ENCODE measurements around the gene KCNH1. TPM values are rescaled to one million over a fixed set of nuclear protein-coding genes. Genes with fewer than 3 reads are reported as not detected.
"Not testable (repeated sequence)": the region's sequence is repeated elsewhere in the genome, so short reads cannot be mapped to it uniquely, and the experiment has no call there.

Gene KCNH1
- polyA plus RNA-seq, 3 donors: 0.26 to 0.73 (median 0.31) TPM

DNA sequence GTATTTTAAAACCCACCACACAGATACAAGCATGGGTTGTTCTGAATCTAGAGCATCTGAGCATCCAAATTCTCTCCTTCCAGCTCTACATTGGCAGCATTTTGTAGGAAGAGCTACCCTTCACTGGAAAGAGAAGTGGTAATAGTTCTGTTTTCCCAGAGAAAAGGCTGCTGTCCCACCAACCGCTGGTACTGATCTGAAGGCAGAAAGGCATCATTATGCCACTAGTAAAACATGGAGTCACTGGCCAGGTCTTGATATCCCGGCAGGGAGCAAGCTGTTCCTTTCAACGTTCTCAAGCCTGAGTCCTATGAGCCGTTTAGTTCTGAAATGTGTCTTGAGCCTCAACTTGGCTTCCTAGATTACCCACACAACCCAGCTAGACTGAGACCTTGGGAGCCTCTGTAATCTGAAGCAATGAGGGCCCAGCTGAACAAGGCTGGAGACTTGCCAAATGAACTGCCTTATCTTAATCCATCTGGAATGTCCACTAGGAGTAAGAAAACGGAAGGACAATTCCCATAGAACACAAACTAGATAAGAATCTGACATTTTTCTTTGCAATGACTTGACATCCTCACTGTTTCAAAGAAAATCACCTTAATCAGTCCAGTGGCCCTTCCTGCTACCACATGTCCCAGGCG lies 116.8 kb downstream of the KCNH1 start:
- DNase-seq (ENCODE audit: extremely low read depth in 1 of 11, low read depth in 9 of 11, low spot score in 4 of 11): no peak

DNA sequence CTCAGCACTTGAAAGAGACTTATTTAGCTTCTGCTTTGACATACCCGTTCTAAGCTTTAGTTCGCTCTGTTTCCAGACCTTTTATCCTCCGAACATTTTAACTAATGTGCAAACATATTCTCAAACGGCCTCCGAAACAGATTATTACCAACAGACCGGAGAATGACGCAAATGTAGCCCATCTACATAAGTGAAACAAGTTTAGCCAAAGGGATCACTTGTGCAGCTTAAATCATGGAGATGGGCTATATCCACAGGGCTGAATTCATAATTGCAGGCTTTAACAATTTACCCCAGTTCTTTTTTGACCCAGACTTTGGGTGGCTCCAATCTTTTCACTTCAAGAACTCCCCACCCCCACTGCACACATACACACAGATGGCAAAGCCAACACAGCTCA lies 119.7 kb downstream of the KCNH1 start:
- no peak for DNase-seq (ENCODE audit: extremely low read depth in 1 of 11, low read depth in 9 of 11, low spot score in 4 of 11)

DNA sequence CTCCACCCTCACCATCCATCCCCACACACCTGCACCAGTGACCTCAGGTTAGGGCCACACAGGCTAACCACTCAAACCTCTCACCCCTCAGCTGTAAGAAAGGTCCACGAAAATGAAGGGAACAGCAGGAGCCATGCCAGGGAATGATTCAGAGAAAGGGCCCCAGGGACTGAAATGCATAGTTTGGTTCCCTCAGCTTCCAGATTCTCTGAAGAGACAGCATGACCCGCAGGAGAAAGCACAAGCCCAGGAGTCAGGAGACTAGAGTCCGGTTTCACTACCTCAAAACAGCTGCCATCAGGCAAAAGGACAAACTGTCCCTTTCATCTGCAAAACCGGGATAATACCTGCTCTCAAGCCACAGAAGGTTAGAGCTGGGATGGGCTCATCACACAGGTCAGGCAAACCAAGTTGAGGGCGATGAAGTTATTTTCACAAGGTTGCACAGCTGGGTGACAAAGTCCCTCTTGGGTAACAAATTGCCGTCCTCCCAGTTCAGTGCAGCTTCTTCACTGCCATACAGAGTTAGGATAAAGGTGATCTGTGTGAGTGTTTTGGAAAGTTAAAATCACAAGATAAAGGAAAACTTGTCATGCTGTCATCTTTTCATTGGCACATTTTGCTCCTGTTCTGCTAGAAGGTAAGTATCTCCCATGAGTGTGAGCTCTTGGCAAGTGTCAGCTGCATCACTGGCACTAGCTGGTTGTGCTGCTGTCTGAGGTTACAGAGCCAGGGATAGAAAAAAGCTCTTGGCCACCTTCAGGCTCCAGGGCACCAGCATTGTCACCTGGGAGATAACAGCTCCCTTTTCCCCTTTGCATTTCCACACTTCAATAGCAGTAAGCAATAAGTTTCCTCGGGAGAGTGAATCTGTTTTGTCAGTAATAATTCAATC lies 120.4 kb downstream of the KCNH1 start:
- DNase-seq (ENCODE audit: extremely low read depth in 1 of 11, low read depth in 9 of 11, low spot score in 4 of 11): no peak

DNA sequence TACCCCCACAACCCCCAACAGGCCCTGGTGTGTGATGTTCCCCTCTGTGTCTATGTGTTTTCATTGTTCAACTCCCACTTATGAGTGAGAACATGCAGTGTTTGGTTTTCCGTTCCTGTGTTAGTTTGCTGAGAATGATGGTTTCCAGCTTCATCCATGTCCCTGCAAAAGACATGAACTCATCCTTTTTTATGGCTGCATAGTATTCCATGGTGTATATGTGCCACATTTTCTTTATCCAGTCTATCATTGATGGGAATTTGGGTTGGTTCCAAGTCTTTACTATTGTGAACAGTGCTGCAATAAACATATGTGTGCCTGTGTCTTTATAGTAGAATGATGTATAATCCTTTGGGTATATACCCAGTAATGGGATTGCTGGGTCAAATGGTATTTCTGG lies 122.8 kb downstream of the KCNH1 start:
- DNase-seq (ENCODE audit: extremely low read depth in 1 of 11, low read depth in 9 of 11, low spot score in 4 of 11): not testable (repeated sequence)

DNA sequence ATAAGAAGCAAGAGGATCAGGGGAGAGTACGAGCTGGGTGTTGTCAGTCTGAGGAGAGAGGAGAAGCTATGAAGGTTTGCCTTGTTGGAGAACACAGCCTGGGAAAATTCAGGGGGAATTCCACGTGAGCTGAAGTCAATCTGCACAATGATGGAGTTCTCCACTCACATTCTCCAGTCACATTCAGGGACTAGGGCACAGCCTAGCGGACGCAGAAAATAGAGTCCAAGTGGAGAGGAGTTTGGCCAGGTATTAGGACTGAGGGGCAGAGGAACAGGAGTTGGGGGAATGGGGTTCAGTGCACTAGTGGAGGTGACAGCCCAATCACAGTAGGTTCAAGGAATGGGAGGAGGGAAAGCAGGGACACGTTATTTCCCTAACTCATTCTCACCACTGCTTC lies 124.0 kb downstream of the KCNH1 start:
- no peak for DNase-seq (ENCODE audit: extremely low read depth in 1 of 11, low read depth in 9 of 11, low spot score in 4 of 11)

DNA sequence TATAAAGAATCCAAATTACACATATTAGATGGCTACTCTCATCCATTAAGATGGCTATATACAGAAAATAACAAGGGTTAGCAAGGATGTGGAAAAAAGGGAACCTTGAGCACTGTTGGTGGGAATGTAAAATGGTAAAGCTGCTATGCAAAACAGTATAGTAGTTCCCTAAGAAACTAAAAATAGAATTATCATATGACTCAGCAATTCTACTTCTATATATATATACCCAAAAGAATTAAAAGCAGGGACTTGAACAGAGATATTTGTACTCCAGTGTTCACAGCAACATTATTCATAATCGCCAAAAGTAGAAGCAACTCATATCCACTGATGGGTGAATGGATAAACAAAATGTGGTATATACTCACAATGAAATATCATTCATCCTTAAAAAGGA lies 126.1 kb downstream of the KCNH1 start:
- no peak for DNase-seq (ENCODE audit: extremely low read depth in 1 of 11, low read depth in 9 of 11, low spot score in 4 of 11)

DNA sequence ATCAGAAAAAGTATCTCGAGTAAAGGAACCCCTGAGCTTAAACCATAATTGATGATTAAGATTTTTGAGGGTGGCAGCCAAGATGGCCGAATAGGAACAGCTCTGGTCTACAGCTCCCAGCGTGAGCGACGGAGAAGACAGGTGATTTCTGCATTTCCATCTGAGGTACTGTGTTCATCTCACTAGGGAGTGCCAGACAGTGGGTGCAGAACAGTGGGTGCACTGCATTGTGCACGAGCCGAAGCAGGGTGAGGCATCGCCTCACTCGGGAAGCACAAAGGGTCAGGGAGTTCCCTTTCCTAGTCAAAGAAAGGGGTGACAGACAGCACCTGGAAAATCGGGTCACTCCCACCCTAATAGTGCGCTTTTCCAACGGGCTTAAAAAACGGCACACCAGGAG lies 138.0 kb downstream of the KCNH1 start:
- DNase-seq (ENCODE audit: extremely low read depth in 1 of 11, low read depth in 9 of 11, low spot score in 4 of 11): not testable (repeated sequence)

DNA sequence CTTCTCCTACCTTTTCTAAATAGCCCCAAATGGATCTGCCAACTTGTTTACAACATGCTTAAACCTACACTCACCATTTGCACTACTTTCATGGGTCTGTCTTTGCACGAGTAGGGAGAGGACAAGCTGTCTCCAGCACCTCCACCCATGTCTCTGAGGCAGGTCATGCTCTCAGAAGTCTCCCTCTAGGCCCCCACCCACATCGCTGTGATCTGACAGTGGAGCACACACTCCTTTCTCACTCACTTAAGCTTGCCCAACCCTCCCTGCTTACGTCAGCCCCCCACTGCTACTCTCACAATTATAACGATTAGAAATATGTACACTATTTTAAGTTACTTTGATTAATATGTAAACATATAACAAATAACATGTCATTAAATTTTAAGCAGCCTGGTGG lies 141.1 kb downstream of the KCNH1 start:
- DNase-seq (ENCODE audit: extremely low read depth in 1 of 11, low read depth in 9 of 11, low spot score in 4 of 11): no peak

DNA sequence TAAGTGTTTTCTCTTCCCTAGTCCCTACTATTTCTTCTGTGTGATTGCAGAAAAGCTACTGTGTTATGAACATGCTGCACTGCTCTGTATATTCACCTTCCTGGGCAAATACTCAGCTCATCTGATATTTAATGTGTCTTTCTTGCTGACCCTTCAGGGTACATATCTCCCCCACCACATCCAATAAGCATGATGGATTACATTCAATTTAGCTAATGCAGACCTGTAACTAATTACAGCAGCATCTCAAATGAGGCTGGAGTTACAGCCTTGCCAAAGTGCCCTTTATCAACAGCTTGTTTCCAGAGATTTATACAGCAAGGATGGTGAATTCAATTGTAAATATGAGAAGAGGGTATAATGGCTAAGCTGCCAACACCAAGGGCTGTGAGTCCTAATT lies 144.0 kb downstream of the KCNH1 start:
- DNase-seq (ENCODE audit: extremely low read depth in 1 of 11, low read depth in 9 of 11, low spot score in 4 of 11): no peak

DNA sequence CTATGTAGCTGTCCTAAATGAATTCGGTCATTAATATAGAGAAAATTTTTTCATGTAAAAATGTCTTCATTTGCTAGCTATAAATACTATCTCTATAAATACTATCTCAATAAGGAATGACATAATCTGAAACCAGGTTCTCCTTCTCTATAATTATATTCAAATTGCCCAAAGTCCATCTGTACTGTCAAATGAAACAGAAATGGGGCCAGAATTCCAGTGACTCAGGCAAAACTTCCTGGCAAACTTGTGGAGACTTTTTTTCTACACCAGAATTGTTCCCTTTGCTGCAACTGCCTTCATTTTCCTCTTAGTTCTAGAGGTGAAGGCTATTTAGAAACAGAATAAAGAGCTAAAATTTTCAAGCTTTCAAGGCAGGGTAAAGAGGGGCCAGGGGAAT lies 152.5 kb downstream of the KCNH1 start:
- no peak for DNase-seq (ENCODE audit: extremely low read depth in 1 of 11, low read depth in 9 of 11, low spot score in 4 of 11)

DNA sequence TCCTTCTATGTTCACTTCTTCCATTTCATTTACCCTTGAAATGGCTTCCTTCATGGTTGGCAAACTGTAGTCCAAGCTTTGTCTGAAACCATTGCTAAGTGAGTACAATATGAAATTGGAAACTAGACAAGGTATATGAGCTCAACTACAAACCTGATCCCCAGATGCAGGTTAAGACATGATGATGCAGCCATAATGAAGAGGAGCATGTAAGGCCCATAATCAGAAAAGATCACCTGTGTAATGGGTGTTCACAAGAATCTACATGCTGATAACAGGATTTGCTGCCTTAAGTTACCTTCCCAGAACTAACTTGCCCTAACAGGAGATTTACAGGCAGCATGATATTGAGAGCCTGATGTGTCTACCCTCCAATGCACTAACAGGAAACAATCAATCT lies 153.9 kb downstream of the KCNH1 start:
- no peak for DNase-seq (ENCODE audit: extremely low read depth in 1 of 11, low read depth in 9 of 11, low spot score in 4 of 11)

DNA sequence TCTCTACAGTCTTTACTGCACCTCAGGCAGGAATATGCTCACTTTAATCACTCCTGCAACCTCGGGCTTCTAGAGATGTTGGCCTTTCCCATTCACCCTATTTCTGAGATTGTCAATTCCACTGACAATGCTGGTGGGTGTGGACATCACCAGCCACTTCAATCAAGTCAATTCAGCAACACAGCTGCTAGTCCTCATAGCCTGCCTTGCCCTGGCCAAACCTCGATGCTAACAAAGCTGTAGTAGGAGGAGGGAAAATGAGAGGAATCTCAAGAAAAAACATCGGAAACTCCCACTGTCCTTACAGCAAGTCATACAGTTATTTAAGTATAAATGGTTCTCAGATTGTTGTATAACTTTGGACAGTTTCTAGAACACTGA lies 155.0 kb downstream of the KCNH1 start:
- DNase-seq (ENCODE audit: extremely low read depth in 1 of 11, low read depth in 9 of 11, low spot score in 4 of 11): no peak

DNA sequence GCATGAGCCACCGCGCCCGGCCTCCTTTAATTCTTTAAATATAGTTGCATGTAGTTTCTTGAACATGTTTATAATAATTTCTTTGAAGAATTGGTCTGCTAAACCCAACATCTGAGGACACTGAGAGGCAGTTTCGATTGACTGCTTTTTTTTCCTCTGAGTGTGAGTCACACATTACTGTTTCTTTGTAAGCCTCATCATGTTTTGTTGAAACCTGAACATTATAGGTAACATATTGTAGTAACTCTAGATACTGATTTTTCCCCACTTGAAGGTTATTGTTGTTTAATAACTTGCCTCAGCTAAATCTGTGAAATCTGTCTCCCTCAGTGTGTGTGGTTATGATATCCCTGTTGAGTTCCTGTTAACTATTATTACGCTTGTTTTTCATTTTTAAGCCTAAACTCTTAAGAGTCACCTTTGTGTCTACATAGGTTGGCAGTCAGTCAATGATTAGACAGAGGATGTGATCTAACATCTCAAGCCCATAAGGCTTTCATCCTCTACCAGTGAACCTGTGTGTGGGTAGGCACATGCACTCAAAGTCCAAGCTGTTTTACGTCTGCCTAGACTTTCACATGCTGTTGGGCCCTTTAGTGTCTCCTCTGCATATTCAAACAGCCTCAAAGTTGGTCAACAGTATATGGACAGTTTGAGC lies 155.5 kb downstream of the KCNH1 start:
- no peak for DNase-seq (ENCODE audit: extremely low read depth in 1 of 11, low read depth in 9 of 11, low spot score in 4 of 11)

DNA sequence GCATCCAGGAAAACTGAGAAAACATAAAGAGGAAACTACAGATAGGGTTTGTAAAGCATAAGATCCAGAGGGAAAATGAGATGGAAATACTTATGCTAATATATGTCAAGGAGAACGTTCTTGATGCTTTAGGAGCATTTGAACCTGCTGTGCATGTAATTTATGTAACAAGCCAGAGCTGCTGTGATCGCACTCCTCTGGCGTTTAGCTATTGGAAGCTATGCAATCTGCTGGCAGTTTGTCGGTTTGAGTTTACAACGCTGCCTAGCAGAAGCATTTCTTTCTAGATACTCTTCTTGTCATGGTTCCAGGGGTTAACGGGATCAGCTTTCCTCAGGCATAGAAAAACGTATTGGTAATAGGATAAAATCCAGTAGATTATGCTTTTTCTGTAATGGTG lies 182.7 kb downstream of the KCNH1 start:
- no peak for DNase-seq (ENCODE audit: extremely low read depth in 1 of 11, low read depth in 9 of 11, low spot score in 4 of 11)

DNA sequence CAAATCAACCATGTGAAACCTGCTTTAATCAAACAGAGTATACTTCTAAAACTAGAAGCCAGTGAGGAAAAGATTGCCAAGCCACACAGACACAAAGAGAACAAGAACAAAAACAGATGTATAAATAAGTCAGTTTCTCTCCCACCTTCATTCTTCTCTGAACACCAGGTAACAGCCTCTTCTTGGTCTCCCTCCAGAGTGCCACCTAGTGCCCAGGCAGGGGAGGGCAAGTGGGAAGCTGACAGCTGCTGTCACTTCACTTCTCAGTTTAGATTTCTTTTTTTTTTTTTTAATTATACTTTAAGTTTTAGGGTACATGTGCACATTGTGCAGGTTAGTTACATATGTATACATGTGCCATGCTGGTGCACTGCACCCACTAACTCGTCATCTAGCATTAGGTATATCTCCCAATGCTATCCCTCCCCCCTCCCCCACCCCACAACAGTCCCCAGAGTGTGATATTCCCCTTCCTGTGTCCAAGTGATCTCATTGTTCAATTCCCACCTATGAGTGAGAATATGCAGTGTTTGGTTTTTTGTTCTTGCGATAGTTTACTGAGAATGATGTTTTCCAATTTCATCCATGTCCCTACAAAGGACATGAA lies 183.9 kb downstream of the KCNH1 start:
- peak in 3 of 11 donors; percentile 0 to 2 (median 1) for DNase-seq (ENCODE audit: extremely low read depth in 1 of 11, low read depth in 9 of 11, low spot score in 4 of 11)

DNA sequence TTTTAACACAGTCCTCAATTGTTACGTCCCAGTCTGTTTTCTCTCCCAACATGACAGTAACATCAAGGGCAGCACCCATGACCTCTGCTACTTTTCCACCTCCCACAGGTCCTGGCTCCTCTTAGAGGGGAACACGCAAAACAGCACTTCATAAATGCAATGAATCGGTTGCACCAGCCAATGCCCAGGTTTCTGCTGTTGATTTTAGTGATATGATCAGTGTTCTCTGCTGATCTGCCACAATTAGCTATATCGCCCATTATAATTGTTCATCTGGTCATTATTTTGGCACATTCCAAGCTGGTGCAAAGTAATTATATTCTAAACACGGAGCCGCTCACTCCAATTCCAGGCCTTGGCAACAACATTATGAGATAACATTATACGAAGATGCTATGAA lies 184.5 kb downstream of the KCNH1 start:
- no peak for DNase-seq (ENCODE audit: extremely low read depth in 1 of 11, low read depth in 9 of 11, low spot score in 4 of 11)

DNA sequence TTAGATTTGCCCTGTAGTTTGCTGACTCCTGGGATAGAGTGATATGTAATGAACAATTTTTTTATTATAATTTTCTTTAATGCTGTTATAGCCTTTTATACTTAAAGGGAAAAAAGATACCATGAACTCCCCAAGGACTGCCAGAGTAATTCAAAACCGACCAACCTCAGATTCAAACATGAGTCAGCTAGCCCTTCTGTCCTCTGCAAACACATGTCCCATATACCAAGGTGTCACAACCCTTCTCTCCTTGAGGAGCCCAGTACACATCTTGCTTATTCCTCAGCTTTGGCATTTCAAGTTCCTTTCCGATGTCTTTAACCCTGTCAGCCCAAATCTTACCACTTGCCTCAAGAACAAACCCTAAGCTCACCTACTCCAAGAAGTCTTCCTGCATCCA lies 184.9 kb downstream of the KCNH1 start:
- DNase-seq (ENCODE audit: extremely low read depth in 1 of 11, low read depth in 9 of 11, low spot score in 4 of 11): no peak

DNA sequence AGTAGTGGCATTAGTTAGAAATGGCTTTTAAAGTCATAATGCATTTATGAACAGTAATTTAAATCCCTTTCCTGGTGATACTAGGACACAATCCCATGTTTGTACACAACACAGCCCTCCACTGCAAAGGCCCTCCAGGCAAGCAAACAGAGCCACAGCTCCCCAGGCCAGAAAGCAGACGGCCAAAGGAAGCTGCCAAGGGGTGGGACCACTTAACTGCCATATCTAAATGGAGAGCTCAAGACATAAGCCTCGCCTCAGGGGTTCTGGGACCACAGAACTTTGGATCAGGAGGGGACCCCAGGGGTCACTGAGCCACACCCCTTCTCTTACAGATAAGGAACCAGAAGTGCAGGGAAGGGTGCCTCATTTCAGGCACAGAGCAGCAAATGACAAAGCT lies 189.7 kb downstream of the KCNH1 start:
- no peak for DNase-seq (ENCODE audit: extremely low read depth in 1 of 11, low read depth in 9 of 11, low spot score in 4 of 11)

DNA sequence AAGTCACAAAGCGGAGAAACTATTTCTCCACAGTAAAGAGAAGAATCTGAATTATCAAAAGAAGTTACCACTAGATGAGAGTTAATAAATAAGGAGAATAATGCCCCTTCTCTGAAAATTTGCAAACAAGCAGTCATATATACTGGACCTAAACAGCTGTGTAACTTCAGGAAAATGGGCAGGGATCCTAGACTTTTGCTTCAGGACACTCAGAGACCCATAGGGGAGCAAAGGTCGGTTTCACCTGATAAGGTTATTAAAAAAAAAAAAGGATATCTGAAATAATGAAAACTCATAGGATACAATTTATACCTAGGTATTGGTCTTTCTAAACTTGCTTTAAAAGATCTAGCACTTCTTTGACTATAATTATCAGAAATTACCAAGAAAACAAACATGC lies 191.4 kb downstream of the KCNH1 start:
- DNase-seq (ENCODE audit: extremely low read depth in 1 of 11, low read depth in 9 of 11, low spot score in 4 of 11): no peak

DNA sequence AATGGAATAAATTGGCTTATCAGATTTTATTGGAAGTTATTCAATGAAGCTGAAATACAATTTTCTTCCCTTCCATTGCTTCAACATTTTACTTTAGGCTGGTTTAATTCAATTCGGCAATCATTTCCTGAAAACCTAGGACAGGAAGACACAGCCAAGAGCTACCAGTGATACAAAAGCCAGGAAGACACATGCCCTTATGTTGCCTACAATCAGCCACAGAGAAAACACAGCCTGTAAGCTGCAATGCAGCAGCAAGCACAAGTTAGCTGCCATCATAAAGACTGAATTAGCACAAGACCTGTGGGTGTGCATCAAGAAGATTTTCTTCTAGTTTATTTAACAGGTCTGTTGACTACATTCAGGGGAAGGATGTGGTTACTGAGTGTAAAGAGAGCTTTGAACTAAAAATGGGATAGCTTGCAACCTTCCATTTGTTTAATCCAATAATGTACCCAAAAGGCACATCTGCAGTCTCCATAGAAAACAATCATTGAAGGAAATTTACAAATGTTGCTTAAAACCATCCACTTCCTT lies 193.8 kb downstream of the KCNH1 start:
- DNase-seq (ENCODE audit: extremely low read depth in 1 of 11, low read depth in 9 of 11, low spot score in 4 of 11): no peak
